ENCODE data around the gene CPLANE1. TPM values are rescaled to one million over a fixed set of nuclear protein-coding genes. Genes with fewer than 3 reads are reported as not detected.

CPLANE1 gene
- total and polyA plus RNA-seq, 2 donors (not counting 3 experiments of a cell fraction or from before 2014, with no cell fraction given) = 4.6 to 21.5 TPM

DNA sequence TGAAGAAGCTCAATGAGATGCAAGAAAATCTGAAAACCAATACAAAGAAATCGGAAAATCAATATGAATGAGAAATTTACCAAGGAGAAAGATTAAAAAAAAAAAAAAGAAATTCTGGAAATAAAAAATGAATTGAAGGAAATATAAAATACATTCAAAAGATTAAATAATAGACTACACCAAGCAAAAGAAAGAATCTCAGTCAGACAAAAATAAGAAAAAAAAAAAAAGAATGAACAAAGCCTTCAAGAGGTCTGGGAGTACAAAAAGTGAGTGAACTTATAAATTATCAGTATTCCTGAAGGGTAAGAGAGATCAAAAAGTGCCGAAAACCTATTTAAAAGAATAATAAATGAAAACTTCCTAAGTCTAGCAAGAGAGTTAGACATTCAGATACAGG is 14.9 kb downstream of the CPLANE1 start:
- Histone ChIP-seq H3K4me3 (replicated peaks in 1 of 3; ENCODE audit: insufficient read depth in 1 of 3, low read depth in 1 of 3, low read length in 3 of 3) (no peak overlapping the region), H3K9ac (replicated peaks; ENCODE audit: extremely low read depth, insufficient read depth, low read length) (no peak overlapping the region), H4K20me1 (replicated peaks; ENCODE audit: control insufficient read depth, extremely low read depth, insufficient read depth, low read length) (no peaks in the 10 kb centered on the region), H2AFZ (ENCODE audit: low read depth, low read length) (no peak overlapping the region), H3K4me1 (ENCODE audit: control insufficient read depth, extremely low read depth, insufficient read depth, low read length) (no peaks in the 10 kb centered on the region), H3K27ac (ENCODE audit: insufficient read depth, low read depth, low read length) (no peak overlapping the region), H3K9me1 (replicated peaks; ENCODE audit: control insufficient read depth, extremely low read depth, insufficient read depth, low read length) (peaks cover 3% of the 10 kb centered on the region), H3K9me3 (replicated peaks; ENCODE audit: control insufficient read depth, insufficient read depth, low read length) (no peaks in the 10 kb centered on the region), H3K79me2 (ENCODE audit: control insufficient read depth, insufficient read depth, low read length) (no peaks in the 10 kb centered on the region), H3K36me3 (ENCODE audit: control insufficient read depth in 2 of 2, extremely low read depth in 1 of 2, insufficient read depth in 2 of 2, low read length in 2 of 2) (peaks cover 0 to 7% of the 10 kb centered on the region in 2 experiments), H3K4me2 (ENCODE audit: insufficient read depth, low read length) (no peak overlapping the region), H3K27me3 (ENCODE audit: control insufficient read depth in 2 of 2, insufficient read depth in 2 of 2, low read length in 2 of 2) (no peaks in the 10 kb centered on the region)
- ChIA-PET CTCF (no interaction called here), POLR2A (interaction anchor here (0.7 kb wide), 1 partner anchor 13 kb away, joined by 3 read pairs; no protein-coding TSS in a partner anchor)
- dilution Hi-C loops (cut with MboI; ENCODE audit: extremely low pct_ligation_motif_present, low sequenced_read_pairs) (no loop called here), intact Hi-C loops (cut with micrococcal nuclease) (no loop called here)
- no peak for TF ChIP-seq POLR2A (IDR thresholded peaks at IDR 0.05; ENCODE audit: low read depth, low read length)
- no peak for TF ChIP-seq FOS (IDR thresholded peaks at IDR 0.05; ENCODE audit: borderline replicate concordance, insufficient read depth, low read length)
- TF ChIP-seq, protein P1, sequence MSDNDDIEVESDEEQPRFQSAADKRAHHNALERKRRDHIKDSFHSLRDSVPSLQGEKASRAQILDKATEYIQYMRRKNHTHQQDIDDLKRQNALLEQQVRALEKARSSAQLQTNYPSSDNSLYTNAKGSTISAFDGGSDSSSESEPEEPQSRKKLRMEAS (IDR thresholded peaks at IDR 0.05; ENCODE audit: insufficient read depth, insufficient read length) = no peak
- TF ChIP-seq JUN (IDR thresholded peaks at IDR 0.05; ENCODE audit: borderline replicate concordance, insufficient read depth, insufficient read length, low read depth) = no peak
- TF ChIP-seq, protein P2, sequence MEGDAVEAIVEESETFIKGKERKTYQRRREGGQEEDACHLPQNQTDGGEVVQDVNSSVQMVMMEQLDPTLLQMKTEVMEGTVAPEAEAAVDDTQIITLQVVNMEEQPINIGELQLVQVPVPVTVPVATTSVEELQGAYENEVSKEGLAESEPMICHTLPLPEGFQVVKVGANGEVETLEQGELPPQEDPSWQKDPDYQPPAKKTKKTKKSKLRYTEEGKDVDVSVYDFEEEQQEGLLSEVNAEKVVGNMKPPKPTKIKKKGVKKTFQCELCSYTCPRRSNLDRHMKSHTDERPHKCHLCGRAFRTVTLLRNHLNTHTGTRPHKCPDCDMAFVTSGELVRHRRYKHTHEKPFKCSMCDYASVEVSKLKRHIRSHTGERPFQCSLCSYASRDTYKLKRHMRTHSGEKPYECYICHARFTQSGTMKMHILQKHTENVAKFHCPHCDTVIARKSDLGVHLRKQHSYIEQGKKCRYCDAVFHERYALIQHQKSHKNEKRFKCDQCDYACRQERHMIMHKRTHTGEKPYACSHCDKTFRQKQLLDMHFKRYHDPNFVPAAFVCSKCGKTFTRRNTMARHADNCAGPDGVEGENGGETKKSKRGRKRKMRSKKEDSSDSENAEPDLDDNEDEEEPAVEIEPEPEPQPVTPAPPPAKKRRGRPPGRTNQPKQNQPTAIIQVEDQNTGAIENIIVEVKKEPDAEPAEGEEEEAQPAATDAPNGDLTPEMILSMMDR (IDR thresholded peaks at IDR 0.05; ENCODE audit: extremely low read depth in 1 of 2, insufficient read depth in 1 of 2, low read depth in 1 of 2, low read length in 2 of 2) = no peak
- no peak for TF ChIP-seq GATA2 (IDR thresholded peaks at IDR 0.05; ENCODE audit: insufficient read depth, insufficient read length, low read depth, low read length)
- no TSS peak for BruUV-seq (replicated peaks)
- no peak for DNase-seq (ENCODE audit: low read depth, low spot score)
- FAIRE-seq = no peak
